ENCODE measurements around the gene DBT.
"Not testable (repeated sequence)": the region's sequence is repeated elsewhere in the genome, so short reads cannot be mapped to it uniquely, and the experiment has no call there.

DBT gene

GRCh38 chr1:100250807-100251206 lies 1.2 kb upstream of the DBT start:
- DNase-seq (ENCODE audit: low spot score): no peak

GRCh38 chr1:100250264-100250663 lies 630 bp upstream of the DBT start:
- no peak for DNase-seq (ENCODE audit: low spot score)

GRCh38 chr1:100249155-100249536 lies 488 bp downstream of the DBT start:
- DNase-seq (ENCODE audit: low spot score): no peak

- no peak for DNase-seq (ENCODE audit: low spot score)
These were observed 2.9 kb downstream of the DBT start for GRCh38 chr1:100246738-100247137.

DNA sequence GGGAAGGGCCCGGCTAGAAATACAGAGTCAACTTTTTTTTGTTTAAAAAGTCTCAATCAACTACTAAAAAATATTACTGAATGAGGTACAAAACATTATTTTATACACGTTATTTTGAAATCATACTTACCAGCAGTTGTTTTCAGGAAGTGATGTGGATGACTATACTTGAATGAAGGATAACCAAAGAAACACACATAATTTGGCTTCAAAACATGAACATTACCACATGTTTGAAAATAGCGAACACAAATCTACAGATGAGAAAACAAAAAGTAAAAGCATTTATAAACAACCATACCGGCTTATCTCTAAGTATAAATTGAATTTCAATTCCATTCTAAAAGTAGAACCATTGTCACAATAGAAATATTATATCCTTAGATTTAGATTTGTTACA lies 9.0 kb downstream of the DBT start:
- no peak for DNase-seq (ENCODE audit: low spot score)

- DNase-seq (ENCODE audit: low spot score): no peak
These were observed 9.7 kb downstream of the DBT start for GRCh38 chr1:100239961-100240360.

DNA sequence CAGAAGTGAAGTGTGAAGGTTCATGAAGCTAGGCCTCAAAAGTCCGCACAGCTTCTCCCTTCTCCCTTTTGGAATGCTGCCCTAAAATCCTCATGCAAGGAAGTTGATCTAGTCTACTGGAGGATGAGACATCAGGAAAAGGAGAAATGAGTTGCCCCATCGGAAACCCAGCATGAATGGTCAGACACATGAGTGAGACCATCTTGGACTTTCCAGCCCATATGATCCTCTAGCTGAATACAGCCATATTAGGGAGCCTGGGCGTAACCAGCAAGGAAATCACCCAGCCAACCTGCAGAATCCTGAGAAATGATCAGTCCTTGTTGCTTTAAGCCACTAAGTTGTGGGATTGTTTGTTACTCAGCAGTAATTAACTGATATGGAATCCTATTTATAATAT lies 12.5 kb downstream of the DBT start:
- DNase-seq (ENCODE audit: low spot score): no peak

- DNase-seq (ENCODE audit: low spot score): no peak
These were observed 15.2 kb downstream of the DBT start for GRCh38 chr1:100234432-100234831.

DNA sequence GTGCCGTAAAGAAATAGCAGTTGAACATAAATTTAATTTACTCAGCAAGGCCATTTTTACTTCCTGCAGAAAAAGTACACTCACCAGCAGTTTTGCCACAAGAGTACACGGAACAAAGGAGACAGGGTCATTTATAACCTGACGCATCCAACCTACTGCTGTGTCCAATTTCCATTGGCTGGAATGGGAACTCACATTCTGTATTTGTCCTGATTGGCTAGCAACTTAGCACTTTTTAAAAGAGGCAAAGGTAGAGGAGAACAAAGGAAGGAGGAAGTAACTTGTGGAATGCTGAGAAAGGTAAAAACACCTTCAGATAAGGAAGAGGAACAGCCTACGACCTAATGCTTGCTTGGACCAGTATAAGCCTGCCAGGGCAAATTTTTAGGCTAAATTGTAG lies 16.1 kb downstream of the DBT start:
- DNase-seq (ENCODE audit: low spot score): not testable (repeated sequence)

- DNase-seq (ENCODE audit: low spot score): no peak
These were observed 17.5 kb downstream of the DBT start for GRCh38 chr1:100232156-100232555.

DNA sequence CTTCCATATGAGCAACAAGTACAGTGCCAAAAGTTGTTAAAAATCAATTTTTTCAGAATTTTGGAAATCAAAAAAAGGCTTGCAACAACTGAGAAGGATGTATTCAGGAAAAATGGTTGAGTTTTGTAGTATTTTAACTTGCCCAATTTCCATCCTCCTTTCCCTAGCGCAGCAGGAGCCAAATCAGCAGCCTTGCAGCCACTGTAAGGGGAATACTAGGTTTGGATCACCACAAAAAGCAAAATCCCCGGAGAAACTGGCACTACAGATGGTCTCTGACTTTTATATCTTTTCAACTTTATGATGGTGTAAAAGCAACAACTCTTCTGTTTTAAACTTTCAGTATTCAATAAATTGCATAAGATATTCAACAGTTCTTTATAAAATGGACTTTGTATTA lies 17.9 kb downstream of the DBT start:
- no peak for DNase-seq (ENCODE audit: low spot score)

DNA sequence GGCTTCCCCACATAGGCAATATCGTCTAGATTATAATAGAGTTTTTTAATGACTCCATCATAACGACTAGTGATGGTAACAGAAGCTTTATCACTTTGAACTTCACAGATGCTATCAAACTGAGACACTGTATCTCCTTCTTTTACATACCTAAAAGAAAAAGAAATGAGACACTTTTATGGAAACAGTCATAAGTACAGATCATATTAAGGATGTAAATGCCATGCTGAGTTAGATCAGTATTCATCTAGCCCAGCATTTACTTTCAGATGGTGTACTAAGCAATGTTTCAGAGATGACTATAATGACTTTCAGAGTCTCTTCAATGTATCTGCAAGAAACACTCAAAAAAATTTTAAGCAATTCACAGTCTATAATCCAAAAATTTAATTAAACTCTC lies 18.9 kb downstream of the DBT start:
- DNase-seq (ENCODE audit: low spot score): no peak

GRCh38 chr1:100229681-100230443 lies 19.8 kb downstream of the DBT start:
- no peak for DNase-seq (ENCODE audit: low spot score)

GRCh38 chr1:100222428-100222827 lies 27.2 kb downstream of the DBT start:
- DNase-seq (ENCODE audit: low spot score): no peak

DNA sequence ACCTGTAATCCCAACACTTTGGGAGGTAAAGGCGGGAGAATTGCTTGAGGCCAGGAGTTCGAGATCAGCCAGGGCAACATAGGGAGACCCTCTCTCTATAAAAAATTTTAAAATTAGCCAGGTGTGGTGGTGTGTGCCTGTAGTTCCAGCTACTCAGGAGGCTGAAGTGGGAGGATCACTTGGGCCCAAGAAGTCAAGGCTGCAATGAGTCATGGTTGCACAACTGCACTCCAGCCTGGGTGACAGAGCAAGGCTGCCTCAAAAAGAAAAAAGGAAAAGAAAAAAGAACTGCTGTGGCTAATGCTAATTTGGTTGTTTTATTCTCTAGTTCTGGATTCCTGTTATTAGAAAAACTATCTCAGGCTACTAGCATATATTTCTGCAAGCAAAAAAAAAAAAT lies 29.8 kb downstream of the DBT start:
- DNase-seq (ENCODE audit: low spot score): no peak

GRCh38 chr1:100219457-100219856 lies 30.2 kb downstream of the DBT start:
- DNase-seq (ENCODE audit: low spot score): no peak

DNA sequence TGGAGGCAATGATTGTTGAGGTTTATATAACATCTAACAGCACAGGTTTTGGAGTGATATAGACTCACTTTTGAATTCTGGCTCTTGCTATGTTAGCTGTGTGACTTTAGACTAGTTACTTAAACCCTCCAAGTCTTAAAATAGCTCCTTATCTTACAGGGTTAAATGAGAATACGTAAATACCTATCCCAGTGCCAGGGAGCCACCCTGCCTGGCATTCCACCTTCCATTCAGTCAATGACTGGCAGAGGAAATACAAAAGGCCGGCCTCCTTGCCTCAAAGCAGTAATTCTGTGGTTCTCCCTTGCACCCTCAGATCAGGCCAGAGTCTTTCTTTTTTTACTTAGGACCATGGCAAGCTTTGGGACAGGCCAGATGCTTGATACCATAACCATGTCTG lies 31.8 kb downstream of the DBT start:
- DNase-seq (ENCODE audit: low spot score): no peak

DNA sequence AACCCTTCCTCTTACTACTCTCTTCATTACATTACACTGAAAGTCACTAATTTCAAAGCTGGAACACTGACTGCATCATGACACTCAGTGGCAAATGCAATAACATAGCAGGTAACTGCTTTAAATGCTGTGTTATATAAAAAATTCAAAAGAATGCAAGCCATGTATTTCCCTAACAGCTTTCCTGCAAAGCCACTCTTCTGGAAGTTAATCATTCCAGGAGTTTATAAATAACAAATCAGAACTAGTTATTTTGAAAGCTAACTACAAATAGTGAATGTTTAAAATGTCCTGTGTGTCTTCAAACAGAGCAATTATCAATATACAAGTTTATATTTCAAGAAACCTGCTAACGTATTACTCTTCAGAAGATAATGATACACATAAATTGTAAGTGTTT lies 34.5 kb downstream of the DBT start:
- DNase-seq (ENCODE audit: low spot score): no peak

- DNase-seq (ENCODE audit: low spot score): no peak
These were observed 36.5 kb downstream of the DBT start for GRCh38 chr1:100213141-100213540.

DNA sequence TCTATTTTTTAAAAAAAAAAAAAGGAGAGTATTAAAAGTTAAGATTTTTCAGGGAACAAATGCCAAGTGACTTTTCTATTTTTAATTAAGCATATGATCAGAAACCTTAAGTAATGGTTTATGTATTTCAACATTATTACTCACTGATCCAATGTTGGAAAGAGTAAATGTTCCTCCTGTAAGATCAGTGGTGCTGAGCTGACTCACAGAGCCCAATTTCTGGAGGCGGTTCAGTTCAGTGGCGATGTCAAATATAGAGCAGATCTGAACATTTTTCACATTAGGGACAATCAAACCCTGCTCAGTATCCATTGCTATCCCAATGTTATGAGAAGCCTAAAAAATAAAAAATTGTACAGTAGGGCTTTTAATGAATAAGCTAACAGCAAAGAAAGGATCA lies 43.3 kb downstream of the DBT start:
- DNase-seq (ENCODE audit: low spot score): no peak

DNA sequence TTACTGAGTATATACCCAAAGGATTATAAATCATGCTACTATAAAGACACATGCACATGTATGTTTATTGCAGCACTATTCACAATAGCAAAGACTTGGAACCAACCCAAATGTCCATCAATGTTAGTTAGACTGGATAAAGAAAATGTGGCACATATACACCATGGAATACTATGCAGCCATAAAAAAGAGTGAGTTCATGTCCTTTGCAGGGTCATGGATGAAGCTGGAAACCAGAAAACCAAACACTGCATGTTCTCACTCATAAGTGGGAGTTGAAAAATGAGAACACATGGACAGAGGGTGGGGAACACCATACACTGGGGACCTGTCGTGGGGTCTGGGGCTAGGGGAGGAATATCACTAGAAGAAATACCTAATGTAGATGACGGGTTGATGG lies 44.0 kb downstream of the DBT start:
- not testable (repeated sequence) for DNase-seq (ENCODE audit: low spot score)

- not testable (repeated sequence) for DNase-seq (ENCODE audit: low spot score)
These were observed 44.5 kb downstream of the DBT start for GRCh38 chr1:100205103-100205502.

- not testable (repeated sequence) for DNase-seq (ENCODE audit: low spot score)
These were observed 46.9 kb downstream of the DBT start for GRCh38 chr1:100202703-100203102.

DNA sequence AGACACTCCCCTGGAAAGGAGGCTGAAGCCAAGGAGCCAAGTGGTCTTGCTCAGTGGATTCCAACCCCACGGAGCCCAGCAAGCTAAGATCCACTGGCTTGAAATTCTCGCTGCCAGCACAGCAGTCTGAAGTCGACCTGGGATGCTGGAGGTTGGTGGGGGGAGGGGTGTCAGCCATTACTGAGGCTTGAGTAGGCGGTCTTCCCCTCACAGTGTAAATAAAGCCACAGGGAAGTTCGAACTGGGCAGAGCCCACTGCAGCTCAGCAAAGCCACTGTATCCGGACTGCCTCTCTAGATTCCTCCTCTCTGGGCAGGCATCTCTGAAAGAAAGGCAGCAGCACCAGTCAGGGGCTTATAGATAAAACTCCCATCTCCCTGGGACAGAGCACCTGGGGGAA lies 49.6 kb downstream of the DBT start:
- not testable (repeated sequence) for DNase-seq (ENCODE audit: low spot score)

DNA sequence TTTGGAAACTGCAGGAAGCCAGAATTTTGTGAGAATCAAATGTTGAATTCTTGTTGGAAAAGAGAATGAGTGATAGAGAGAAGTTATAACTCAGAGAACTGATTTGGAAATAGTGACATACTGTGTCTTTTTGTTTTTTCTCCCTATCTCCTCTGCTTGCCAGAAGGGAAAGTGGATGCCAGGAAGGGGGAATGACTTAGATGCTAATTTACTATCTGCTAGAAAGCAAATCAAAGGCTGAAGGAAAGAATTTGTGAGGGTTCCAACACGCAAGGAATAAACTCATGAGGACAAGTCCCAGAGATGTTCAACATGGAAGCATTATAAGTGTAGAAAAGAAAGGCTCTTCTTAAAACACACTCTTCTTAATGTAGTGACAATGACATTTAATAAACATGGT lies 51.0 kb downstream of the DBT start:
- DNase-seq (ENCODE audit: low spot score): no peak
